ENCODE measurements around the gene MAGEA9B. TPM values are rescaled to one million over a fixed set of nuclear protein-coding genes. Genes with fewer than 3 reads are reported as not detected.
"Not testable (repeated sequence)": the region's sequence is repeated elsewhere in the genome, so short reads cannot be mapped to it uniquely, and the experiment has no call there.

MAGEA9B gene
- total RNA-seq, 4 donors from 2014 or later, result not detected

DNA sequence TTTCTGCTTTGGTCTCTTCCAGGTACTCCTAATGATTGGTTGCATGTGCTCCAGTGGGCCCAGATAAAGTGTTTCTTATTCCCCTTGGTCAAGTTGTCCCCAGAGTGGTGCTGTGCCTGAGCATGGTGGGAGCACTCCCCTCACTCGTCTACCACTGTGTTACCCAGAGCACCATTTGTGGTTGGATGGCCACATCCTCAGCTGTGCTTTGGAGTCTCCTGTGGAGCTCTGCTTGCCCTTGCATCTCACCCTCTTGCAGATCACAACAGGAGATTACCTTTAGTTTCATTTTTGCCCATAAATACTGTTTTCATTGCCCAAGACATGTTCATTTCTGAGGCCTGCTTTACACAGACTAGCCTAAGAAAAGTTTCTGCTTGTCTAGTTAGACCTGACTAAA is 36.8 kb downstream of the MAGEA9B start:
- not testable (repeated sequence) for ATAC-seq (ENCODE audit: low FRiP score); DNase-seq (ENCODE audit: low spot score)

DNA sequence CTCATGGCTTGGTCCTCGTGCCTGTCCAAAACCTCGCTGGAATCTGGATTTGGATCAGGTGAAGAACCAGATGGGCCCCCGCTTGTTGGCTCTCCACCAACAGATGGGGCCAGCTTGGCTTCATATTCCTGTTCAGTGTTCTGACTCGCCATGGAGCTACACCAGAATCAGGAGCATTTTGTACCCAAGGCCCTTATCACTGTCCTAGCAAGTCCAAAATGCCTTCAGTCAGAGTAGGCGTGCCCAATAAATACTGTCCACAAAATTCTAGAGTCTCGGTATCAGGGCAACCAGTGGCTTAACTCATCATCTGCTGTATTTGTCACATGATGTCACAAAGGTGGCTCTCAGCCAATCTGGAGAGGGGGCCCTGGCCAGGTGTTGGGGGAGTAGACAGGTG is 37.6 kb downstream of the MAGEA9B start, which contains the start of gene HSFX3:
Gene HSFX3 (minus strand): TSS at position 224 of the 400 bp plus-strand sequence. CDS start 72 bp downstream, at position 152.
- ATAC-seq (ENCODE audit: low FRiP score); DNase-seq (ENCODE audit: low spot score): not testable (repeated sequence)

- not testable (repeated sequence) for DNase-seq (ENCODE audit: low spot score); ATAC-seq (ENCODE audit: low FRiP score)
These were observed 39.5 kb downstream of the MAGEA9B start for GRCh38 chrX:149547782-149548181.

- DNase-seq (ENCODE audit: low spot score); ATAC-seq (ENCODE audit: low FRiP score): not testable (repeated sequence)
These were observed 40.3 kb downstream of the MAGEA9B start for GRCh38 chrX:149546962-149547361.

GRCh38 chrX:149545545-149546543 is 41.4 kb downstream of the MAGEA9B start:
- ATAC-seq (ENCODE audit: low FRiP score); DNase-seq (ENCODE audit: low spot score): not testable (repeated sequence)

DNA sequence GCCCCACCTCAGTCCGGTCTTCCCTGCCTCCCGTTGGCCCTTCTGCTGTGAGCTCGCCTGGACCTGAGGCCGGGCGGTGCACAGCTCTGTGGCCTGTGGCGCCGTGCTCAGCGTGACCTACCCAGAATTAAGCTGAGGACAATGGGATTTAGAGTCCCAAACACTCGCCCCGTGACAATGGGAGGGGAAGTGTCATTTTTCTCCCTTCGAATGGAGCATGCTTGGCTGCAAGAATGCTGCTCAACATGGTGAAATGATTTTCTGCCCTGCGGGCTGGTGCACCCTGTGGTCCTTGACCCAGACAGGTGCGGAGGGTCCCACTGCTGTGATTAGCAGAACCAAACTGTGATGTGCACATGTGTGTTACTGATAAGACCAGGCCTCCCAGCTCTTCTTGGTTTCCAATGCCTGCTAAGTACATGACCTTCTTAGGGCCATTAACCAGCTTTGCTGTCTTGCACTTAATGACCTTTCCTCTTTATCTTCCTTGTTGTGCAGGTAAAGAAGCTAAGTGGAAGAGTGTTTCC is 45.7 kb downstream of the MAGEA9B start:
- ATAC-seq (ENCODE audit: low FRiP score) (no peak), DNase-seq (ENCODE audit: low spot score) (no peak)
- TF ChIP-seq, protein P1, sequence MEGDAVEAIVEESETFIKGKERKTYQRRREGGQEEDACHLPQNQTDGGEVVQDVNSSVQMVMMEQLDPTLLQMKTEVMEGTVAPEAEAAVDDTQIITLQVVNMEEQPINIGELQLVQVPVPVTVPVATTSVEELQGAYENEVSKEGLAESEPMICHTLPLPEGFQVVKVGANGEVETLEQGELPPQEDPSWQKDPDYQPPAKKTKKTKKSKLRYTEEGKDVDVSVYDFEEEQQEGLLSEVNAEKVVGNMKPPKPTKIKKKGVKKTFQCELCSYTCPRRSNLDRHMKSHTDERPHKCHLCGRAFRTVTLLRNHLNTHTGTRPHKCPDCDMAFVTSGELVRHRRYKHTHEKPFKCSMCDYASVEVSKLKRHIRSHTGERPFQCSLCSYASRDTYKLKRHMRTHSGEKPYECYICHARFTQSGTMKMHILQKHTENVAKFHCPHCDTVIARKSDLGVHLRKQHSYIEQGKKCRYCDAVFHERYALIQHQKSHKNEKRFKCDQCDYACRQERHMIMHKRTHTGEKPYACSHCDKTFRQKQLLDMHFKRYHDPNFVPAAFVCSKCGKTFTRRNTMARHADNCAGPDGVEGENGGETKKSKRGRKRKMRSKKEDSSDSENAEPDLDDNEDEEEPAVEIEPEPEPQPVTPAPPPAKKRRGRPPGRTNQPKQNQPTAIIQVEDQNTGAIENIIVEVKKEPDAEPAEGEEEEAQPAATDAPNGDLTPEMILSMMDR (IDR thresholded peaks at IDR 0.05), result no peak

DNA sequence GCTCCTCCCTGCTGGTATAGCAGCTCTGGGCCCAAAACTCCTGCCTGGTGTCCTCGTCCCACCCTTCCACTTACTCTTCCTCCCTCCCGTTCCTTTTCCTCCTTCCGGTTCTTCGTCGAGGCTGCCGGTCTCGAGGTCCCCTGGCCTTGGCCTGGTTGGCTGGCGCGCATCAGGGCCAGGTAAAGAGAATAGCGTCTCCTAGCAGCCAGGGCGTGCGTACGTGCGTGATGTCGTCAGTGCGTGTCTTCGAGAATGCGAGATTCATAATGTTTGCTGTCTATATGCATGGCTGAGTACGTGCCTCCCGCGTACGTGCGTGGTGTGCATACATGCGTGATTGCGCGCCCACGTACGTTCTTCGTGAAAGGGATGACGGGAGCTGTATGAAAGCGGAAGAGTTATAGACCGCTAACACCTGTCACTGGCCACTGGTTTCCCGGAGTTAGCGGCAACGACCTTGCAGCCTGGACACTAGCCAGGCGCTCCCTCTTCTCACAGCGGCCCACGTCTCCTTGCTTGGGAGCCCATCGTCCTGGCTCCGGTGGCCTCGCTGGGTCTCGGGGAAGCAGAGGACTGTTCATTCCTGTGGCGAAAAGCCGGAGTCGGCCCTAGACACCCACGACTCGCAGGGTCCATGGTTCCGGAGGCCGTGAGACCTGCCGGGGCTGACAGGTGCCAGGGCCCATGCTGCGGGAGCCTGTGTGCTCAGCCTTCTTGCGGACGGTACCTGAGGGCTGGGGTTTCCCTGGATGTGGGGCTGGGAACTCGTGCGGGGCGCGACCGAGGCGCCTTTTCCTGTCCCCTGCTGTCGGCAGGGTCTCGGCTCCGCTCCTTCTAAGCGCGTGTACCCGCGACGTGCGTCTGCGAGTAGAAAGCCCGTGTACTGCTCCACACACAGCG is 46.4 kb downstream of the MAGEA9B start, which contains the start of gene EOLA1:
Gene EOLA1 (plus strand): TSS at position 392 of the 900 bp plus-strand sequence. CDS start 4,619 bp downstream, outside the sequence.
- ATAC-seq (ENCODE audit: low FRiP score) (peak; percentile 68), DNase-seq (ENCODE audit: low spot score) (peak; percentile 63)
- TF ChIP-seq, protein P1 (IDR thresholded peaks at IDR 0.05), result no peak

- DNase-seq (ENCODE audit: low spot score) (peak; percentile 70), ATAC-seq (ENCODE audit: low FRiP score) (peak; percentile 62)
- TF ChIP-seq, protein P1 (IDR thresholded peaks at IDR 0.05), result no peak
These were observed 47.1 kb downstream of the MAGEA9B start for GRCh38 chrX:149540131-149540620.
